ENCODE results near the gene DCP2.

The DCP2 gene

GRCh38 chr5:112940670-112941069 is 35.9 kb upstream of the DCP2 start:
- H3K27ac ChIP-seq (ENCODE audit: poor library complexity, severe bottlenecking) = no peak overlapping the region
- DNase-seq (ENCODE audit: low spot score) (no peak), ATAC-seq (ENCODE audit: low read depth) (no peak)
- H3K36me3 ChIP-seq (ENCODE audit: low read depth) = no peaks in the 10 kb centered on the region
- no peaks in the 10 kb centered on the region for H3K4me1 ChIP-seq (ENCODE audit: insufficient read depth, poor library complexity, severe bottlenecking)
- no peak overlapping the region for H3K4me3 ChIP-seq (ENCODE audit: severe bottlenecking)
- H3K27me3 ChIP-seq (ENCODE audit: insufficient read depth, poor library complexity, severe bottlenecking) = no peaks in the 10 kb centered on the region
- H3K9me3 ChIP-seq (ENCODE audit: severe bottlenecking) = no peaks in the 10 kb centered on the region
- TF ChIP-seq CTCF (IDR thresholded peaks at IDR 0.05; ENCODE audit: poor library complexity, severe bottlenecking) = no peak

DNA sequence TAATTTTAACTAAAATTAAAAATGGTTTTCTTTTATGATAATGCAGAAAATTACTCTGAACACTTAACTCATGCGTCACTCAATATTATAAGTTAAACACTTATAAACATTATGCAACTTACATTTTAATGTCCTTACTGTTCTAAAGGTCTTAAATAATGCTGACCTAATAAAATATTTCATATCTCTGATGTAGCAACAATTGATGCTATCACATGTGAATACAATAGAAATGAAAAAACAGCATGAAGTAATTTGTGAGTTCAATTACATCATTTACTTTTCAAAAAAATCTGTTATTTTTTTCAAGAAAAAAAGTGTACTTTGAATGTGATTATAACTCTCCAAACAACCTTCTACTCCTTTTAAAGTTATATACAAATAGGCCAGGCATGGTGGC is 28.1 kb upstream of the DCP2 start:
- ATAC-seq (ENCODE audit: low read depth) (no peak; the same call in 2 of the 3 replicates), DNase-seq (ENCODE audit: low spot score) (no peak)
- H3K4me3 ChIP-seq (ENCODE audit: severe bottlenecking) = no peak overlapping the region
- no peak overlapping the region for H3K27ac ChIP-seq (ENCODE audit: poor library complexity, severe bottlenecking)
- peaks cover 5% of the 10 kb centered on the region for H3K4me1 ChIP-seq (ENCODE audit: insufficient read depth, poor library complexity, severe bottlenecking)
- no peaks in the 10 kb centered on the region for H3K9me3 ChIP-seq (ENCODE audit: severe bottlenecking)
- no peak for TF ChIP-seq CTCF (IDR thresholded peaks at IDR 0.05; ENCODE audit: poor library complexity, severe bottlenecking)
- H3K27me3 ChIP-seq (ENCODE audit: insufficient read depth, poor library complexity, severe bottlenecking) = no peaks in the 10 kb centered on the region
- H3K36me3 ChIP-seq (ENCODE audit: low read depth) = no peaks in the 10 kb centered on the region

DNA sequence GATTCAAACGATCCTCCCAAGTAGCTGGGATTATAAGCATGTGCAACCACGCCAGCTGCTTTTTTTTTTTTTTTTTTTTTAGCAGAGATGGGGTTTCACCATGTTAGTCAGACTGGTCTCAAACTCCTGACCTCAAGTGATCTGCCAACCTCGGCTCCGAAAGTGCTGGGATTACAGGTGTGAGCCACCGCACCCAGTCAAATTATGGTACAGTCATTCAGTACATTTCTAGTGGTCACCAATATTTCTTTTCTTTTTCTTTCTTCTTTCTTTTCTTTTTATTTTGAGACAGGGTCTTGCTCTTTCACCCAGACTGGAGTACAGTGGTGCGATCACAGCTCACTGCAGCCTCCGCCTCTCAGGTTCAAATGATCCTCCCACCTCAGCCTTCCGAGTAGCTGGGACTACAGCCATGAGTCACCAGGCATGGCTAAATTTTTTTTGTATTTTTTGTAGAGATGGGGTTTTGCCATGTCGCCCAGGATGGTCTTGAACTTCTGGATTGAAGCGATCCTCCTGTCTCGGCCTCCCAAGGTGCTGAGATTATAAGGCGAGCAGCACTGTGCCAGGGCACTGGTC is 25.4 kb upstream of the DCP2 start:
- Histone ChIP-seq H3K36me3 (ENCODE audit: low read depth) (no peaks in the 10 kb centered on the region), H3K4me3 (ENCODE audit: severe bottlenecking) (no peak overlapping the region), H3K4me1 (ENCODE audit: insufficient read depth, poor library complexity, severe bottlenecking) (peaks cover 5% of the 10 kb centered on the region), H3K27ac (ENCODE audit: poor library complexity, severe bottlenecking) (no peak overlapping the region), H3K9me3 (ENCODE audit: severe bottlenecking) (no peaks in the 10 kb centered on the region), H3K27me3 (ENCODE audit: insufficient read depth, poor library complexity, severe bottlenecking) (no peaks in the 10 kb centered on the region)
- TF ChIP-seq CTCF (IDR thresholded peaks at IDR 0.05; ENCODE audit: poor library complexity, severe bottlenecking) = no peak
- DNase-seq (ENCODE audit: low spot score) = no peak
- no peak for ATAC-seq (ENCODE audit: low read depth)

- no peaks in the 10 kb centered on the region for H3K27me3 ChIP-seq (ENCODE audit: insufficient read depth, poor library complexity, severe bottlenecking)
- no peak for DNase-seq (ENCODE audit: low spot score)
- ATAC-seq (ENCODE audit: low read depth) = no peak
- no peak overlapping the region for H3K4me3 ChIP-seq (ENCODE audit: severe bottlenecking)
- peaks cover 28% of the 10 kb centered on the region for H3K4me1 ChIP-seq (ENCODE audit: insufficient read depth, poor library complexity, severe bottlenecking)
- no peaks in the 10 kb centered on the region for H3K9me3 ChIP-seq (ENCODE audit: severe bottlenecking)
- TF ChIP-seq CTCF (IDR thresholded peaks at IDR 0.05; ENCODE audit: poor library complexity, severe bottlenecking) = no peak
- H3K27ac ChIP-seq (ENCODE audit: poor library complexity, severe bottlenecking) = no peak overlapping the region
- H3K36me3 ChIP-seq (ENCODE audit: low read depth) = no peaks in the 10 kb centered on the region
Observed at GRCh38 chr5:112956606-112957005, 20.0 kb upstream of the DCP2 start.

- Histone ChIP-seq H3K27me3 (ENCODE audit: insufficient read depth, poor library complexity, severe bottlenecking) (no peaks in the 10 kb centered on the region), H3K4me1 (ENCODE audit: insufficient read depth, poor library complexity, severe bottlenecking) (peaks cover 28% of the 10 kb centered on the region), H3K36me3 (ENCODE audit: low read depth) (no peaks in the 10 kb centered on the region), H3K9me3 (ENCODE audit: severe bottlenecking) (no peaks in the 10 kb centered on the region), H3K4me3 (ENCODE audit: severe bottlenecking) (no peak overlapping the region), H3K27ac (ENCODE audit: poor library complexity, severe bottlenecking) (no peak overlapping the region)
- TF ChIP-seq CTCF (IDR thresholded peaks at IDR 0.05; ENCODE audit: poor library complexity, severe bottlenecking) = no peak
- ATAC-seq (ENCODE audit: low read depth) = no peak
- no peak for DNase-seq (ENCODE audit: low spot score)
Observed at GRCh38 chr5:112957036-112957808, 19.4 kb upstream of the DCP2 start.

Data from RWPE2 (cell line).